SK-N-SH (cell line): ENCODE measurements around the gene DYNLT3. TPM values are rescaled to one million over a fixed set of nuclear protein-coding genes. Genes with fewer than 3 reads are reported as not detected.

Experiments
- CTCF ChIA-PET: fragments of 300-600, 350-600 bp; formaldehyde crosslinking; extraction: SDS; loops from one replicate; lab custom pipeline; 2021; lab: Yijun Ruan, JAX
- POLR2A ChIA-PET: fragments of 350-600 bp; sonication (Branson Sonifier 250); formaldehyde crosslinking; extraction: SDS; loops from one replicate; lab custom pipeline; 2020; ENCODE audit warnings: antibody characterized with exemption, inconsistent platforms; lab: Yijun Ruan, JAX
- DNase-seq: peaks from one replicate; pipeline ENCODE4 v3.0.0; 2012
- H2AFZ ChIP-seq: fragments of 200-600 bp; sonication (generic); 2 replicates; pipeline ENCODE4 v1.8.1; 2016; ENCODE audit warnings: antibody characterized with exemption, mild to moderate bottlenecking, low read depth
- H3F3A ChIP-seq: fragments of 200-600 bp; sonication (generic); replicated peaks from 2 replicates; pipeline ENCODE3; 2016; ENCODE audit warnings: antibody characterized with exemption, mild to moderate bottlenecking; ENCODE audit not compliant: insufficient read depth
- H3K27ac ChIP-seq, 2 experiments: fragments of 200-500 bp in 1 of 2; fragments of 200-600 bp in 1 of 2; sonication (Bioruptor generic) in 1 of 2; sonication (generic), shearing (Covaris generic) in 1 of 2; 2 replicates each; pipeline versions ENCODE4 v1.5.1 to v1.6.1; 2014 to 2016; ENCODE audit warnings: low read depth in 2 of 2, inconsistent platforms in 1 of 2, low read length in 1 of 2, mild to moderate bottlenecking in 1 of 2, mixed read lengths in 1 of 2
- H3K27me3 ChIP-seq: fragments of 200-600 bp; sonication (generic), shearing (Covaris generic); 2 replicates; pipeline ENCODE4 v1.6.1; 2016; ENCODE audit warnings: mixed run types; ENCODE audit not compliant: insufficient read depth
- H3K36me3 ChIP-seq, 2 experiments: fragments of 200-500 bp in 1 of 2; fragments of 200-600 bp in 1 of 2; sonication (Bioruptor generic) in 1 of 2; sonication (generic) in 1 of 2; replicated peaks in 1 of 2; 2 replicates each; pipeline versions ENCODE3 to v1.5.1; 2014 to 2016; ENCODE audit warnings: low read length in 1 of 2, mild to moderate bottlenecking in 1 of 2; ENCODE audit not compliant: insufficient read depth in 2 of 2, control insufficient read depth in 1 of 2
- H3K4me1 ChIP-seq, 2 experiments: fragments of 200-500 bp in 1 of 2; fragments of 200-600 bp in 1 of 2; sonication (Bioruptor generic) in 1 of 2; sonication (generic), shearing (Covaris generic) in 1 of 2; 2 replicates each; pipeline versions ENCODE4 v1.5.1 to v1.6.1; 2014 to 2016; ENCODE audit warnings: low read depth in 1 of 2, low read length in 1 of 2, mixed run types in 1 of 2; ENCODE audit not compliant: insufficient read depth in 2 of 2, control insufficient read depth in 1 of 2
- H3K4me2 ChIP-seq: fragments of 200-600 bp; sonication (generic), shearing (Covaris generic); 2 replicates; pipeline ENCODE4 v1.6.1; 2017; ENCODE audit warnings: mixed run types
- H3K4me3 ChIP-seq, 2 experiments: fragments of 200-500 bp in 1 of 2; fragments of 200-600 bp in 1 of 2; sonication (Bioruptor generic) in 1 of 2; sonication (generic), shearing (Covaris generic) in 1 of 2; 2 replicates each; pipeline versions ENCODE4 v1.5.1 to v1.8.1; 2014 to 2016; ENCODE audit warnings: low read depth in 2 of 2, inconsistent platforms in 1 of 2, low read length in 1 of 2, mild to moderate bottlenecking in 1 of 2, mixed read lengths in 1 of 2, moderate library complexity in 1 of 2
- H3K79me2 ChIP-seq: fragments of 200-600 bp; sonication (generic); 2 replicates; pipeline ENCODE4 v1.8.1; 2017; ENCODE audit warnings: mild to moderate bottlenecking; ENCODE audit not compliant: insufficient read depth
- H3K9ac ChIP-seq: fragments of 200-600 bp; sonication (generic); 2 replicates; pipeline ENCODE4 v1.6.1; 2017; ENCODE audit warnings: mixed run types
- H3K9me2 ChIP-seq: fragments of 200-600 bp; sonication (generic); 2 replicates; pipeline ENCODE4 v1.6.1; 2017; ENCODE audit warnings: mixed run types
- H3K9me3 ChIP-seq: fragments of 200-600 bp; sonication (generic); 2 replicates; pipeline ENCODE4 v1.6.1; 2017; ENCODE audit warnings: mixed run types, mild to moderate bottlenecking, moderate library complexity
- H4K20me1 ChIP-seq: fragments of 200-600 bp; sonication (generic); 2 replicates; pipeline ENCODE4 v1.6.1; 2017; ENCODE audit warnings: mild to moderate bottlenecking, mixed run types; ENCODE audit not compliant: insufficient read depth
- CHD2 ChIP-seq: fragments of 150-350 bp; IDR thresholded peaks from 2 replicates; pipeline ENCODE4 v1.6.1; 2018; ENCODE audit warnings: low read length; ENCODE audit not compliant: partially characterized antibody
- CTCF ChIP-seq: fragments of 200-600 bp; sonication (generic); IDR thresholded peaks from 2 replicates; pipeline ENCODE4 v1.6.1; 2017; ENCODE audit warnings: antibody characterized with exemption, mild to moderate bottlenecking, moderate library complexity
- EP300 ChIP-seq, 2 experiments: IDR thresholded peaks; 2 replicates each; pipeline versions ENCODE4 v1.4.0 to v1.6.1; 2012; ENCODE audit warnings: borderline replicate concordance in 1 of 2, low read depth in 1 of 2, low read length in 1 of 2
- FOSL2 ChIP-seq: IDR thresholded peaks from 2 replicates; pipeline ENCODE4 v1.4.0; 2012; ENCODE audit warnings: low read depth, mild to moderate bottlenecking, moderate library complexity, borderline replicate concordance
- GATA2 ChIP-seq: sonication (generic); formaldehyde crosslinking; IDR thresholded peaks from 2 replicates; pipeline ENCODE4 v1.5.0; 2020; ENCODE audit warnings: mild to moderate bottlenecking, missing genetic modification reagents
- IRF3 ChIP-seq: fragments of 150-350 bp; IDR thresholded peaks from 2 replicates; pipeline ENCODE4 v1.6.1; 2016; ENCODE audit warnings: mild to moderate bottlenecking, low read depth, low read length
- JUND ChIP-seq: IDR thresholded peaks from 2 replicates; pipeline ENCODE4 v1.4.0; 2012
- MEF2A ChIP-seq: IDR thresholded peaks from 2 replicates; pipeline ENCODE4 v1.4.0; 2012; ENCODE audit warnings: low read depth, borderline replicate concordance
- NFIC ChIP-seq: IDR thresholded peaks from 2 replicates; pipeline ENCODE4 v1.4.0; 2012; ENCODE audit warnings: borderline replicate concordance
- NRF1 ChIP-seq: IDR thresholded peaks from 2 replicates; pipeline ENCODE4 v1.6.1; 2012; ENCODE audit warnings: low read depth, mild to moderate bottlenecking, low read length
- RCOR1 ChIP-seq: fragments of 150-350 bp; IDR thresholded peaks from 2 replicates; pipeline ENCODE4 v1.6.1; 2017; ENCODE audit warnings: antibody characterized with exemption, low read length
- USF2 ChIP-seq: fragments of 150-350 bp; IDR thresholded peaks from 2 replicates; pipeline ENCODE4 v1.6.1; 2017; ENCODE audit warnings: antibody characterized with exemption, low read length, low read depth, borderline replicate concordance
- YY1 ChIP-seq: IDR thresholded peaks from 2 replicates; pipeline ENCODE4 v1.4.0; 2012; ENCODE audit warnings: low read depth, mild to moderate bottlenecking
- ZBTB33 ChIP-seq: IDR thresholded peaks from 2 replicates; pipeline ENCODE4 v1.4.0; 2012; ENCODE audit warnings: low read depth, borderline replicate concordance
- WGBS: methylation state at CpG from one replicate; pipeline ENCODE4 v1.1.6; 2017; ENCODE audit warnings: low lambda C conversion rate; 5-methylcytosine and 5-hydroxymethylcytosine counted together
- polyA plus RNA-seq, 3 experiments: library from polyadenylated mRNA; depleted of rRNA; stranded (reverse); fragments of >200 nt; gene quantifications; 2 replicates each; pipeline ENCODE4 v1.2.3, GENCODE V29; 2012

The DYNLT3 gene
- polyA plus RNA-seq, 1 of the 3 experiments (the other 2 are of a cell fraction) = 7.3 TPM

GRCh38 chrX:37876716-37877115 lies 29.3 kb upstream of the DYNLT3 start:
- no peak overlapping the region for H3K4me3 ChIP-seq
- no peak overlapping the region for H2AFZ ChIP-seq
- no peaks in the 10 kb centered on the region for H3K79me2 ChIP-seq
- H3K36me3 ChIP-seq = no peaks in the 10 kb centered on the region
- no peak for DNase-seq
- WGBS = 33% methylated on average over 4 of the region's 4 CpGs
- TF ChIP-seq JUND (no peak), ZBTB33 (no peak), RCOR1 (no peak), EP300 (IDR thresholded peaks at IDR 0.05; ENCODE audit: borderline replicate concordance in 1 of 2, low read depth in 1 of 2, low read length in 1 of 2) (no peak), USF2 (no peak), FOSL2 (no peak), CTCF (no peak), NRF1 (no peak), IRF3 (no peak), GATA2 (CRISPR knock-in tag) (no peak), YY1 (no peak), MEF2A (no peak), NFIC (no peak), CHD2 (no peak)
- no peaks in the 10 kb centered on the region for H3K27me3 ChIP-seq
- no peaks in the 10 kb centered on the region for H3K9me2 ChIP-seq
- no peak overlapping the region for H3K27ac ChIP-seq
- H3K9ac ChIP-seq = no peak overlapping the region
- H3K4me1 ChIP-seq = peaks cover 0 to 7% of the 10 kb centered on the region in 2 experiments; a peak in 1 of 4 replicates
- POLR2A ChIA-PET = no interaction called here
- H3F3A ChIP-seq = peaks cover 12% of the 10 kb centered on the region
- no peak overlapping the region for H3K4me2 ChIP-seq
- H3K9me3 ChIP-seq = no peaks in the 10 kb centered on the region
- CTCF ChIA-PET = no interaction called here
- H4K20me1 ChIP-seq = no peaks in the 10 kb centered on the region
